ENCODE measurements around the gene YWHAQ.

GRCh38 chr2:9590641-9591040, 40.2 kb downstream of the YWHAQ start:
- TF ChIP-seq CTCF (IDR thresholded peaks at IDR 0.05) = no peak
- no peak for TF ChIP-seq POLR2A (IDR thresholded peaks at IDR 0.05)

Data from Peyer's patch (tissue), 4 donors.